SK-N-SH treated with all-trans-retinoic acid at 6 μM for 48 hours (cell line): Measurements from ENCODE around the gene FBXL17.

ENCODE experiments used
- ATAC-seq: fragments of 200-7000 bp; cut with Tn5 transposase; 3 replicates; pipeline ENCODE4 v1.9.1; 2020; ENCODE audit warnings: mild to moderate bottlenecking, moderate library complexity
- ARNTL ChIP-seq: fragments of 450-650 bp; formaldehyde crosslinking; IDR thresholded peaks from 2 replicates; pipeline ENCODE4 v1.5.0; 2020; ENCODE audit warnings: low read depth, mild to moderate bottlenecking, moderate library complexity, borderline replicate concordance
- BACH2 ChIP-seq: fragments of 250-450 bp; sonication (Bioruptor Pico); IDR thresholded peaks from 2 replicates; pipeline ENCODE4 v1.9.0; 2021; ENCODE audit warnings: mild to moderate bottlenecking, borderline replicate concordance
- CSDC2 ChIP-seq: fragments of 250-450 bp; sonication (Bioruptor Pico); IDR thresholded peaks from 2 replicates; pipeline ENCODE4 v1.5.0; 2020; ENCODE audit warnings: mild to moderate bottlenecking, moderate library complexity
- CSRNP3 ChIP-seq: fragments of 250-450 bp; sonication (Bioruptor Pico); IDR thresholded peaks from 2 replicates; pipeline ENCODE4 v1.5.1; 2021; ENCODE audit warnings: mild to moderate bottlenecking, moderate library complexity
- GLIS3 ChIP-seq: fragments of 250-450 bp; sonication (Bioruptor Pico); IDR thresholded peaks from 2 replicates; pipeline ENCODE4 v1.5.0; 2020; ENCODE audit warnings: mild to moderate bottlenecking, moderate library complexity
- ISL1 ChIP-seq: fragments of 250-450 bp; sonication (Bioruptor Pico); IDR thresholded peaks from 2 replicates; pipeline ENCODE4 v2.1.2; 2022; ENCODE audit warnings: mild to moderate bottlenecking, moderate library complexity
- OSR1 ChIP-seq: fragments of 250-450 bp; sonication (Bioruptor Pico); IDR thresholded peaks from 2 replicates; pipeline ENCODE4 v1.8.0; 2022; ENCODE audit warnings: moderate library complexity, mild to moderate bottlenecking, inconsistent platforms
- PATZ1 ChIP-seq: fragments of 250-450 bp; sonication (Bioruptor Pico); IDR thresholded peaks from 2 replicates; pipeline ENCODE4 v1.8.0; 2020; ENCODE audit warnings: mild to moderate bottlenecking, moderate library complexity, borderline replicate concordance
- POU6F1 ChIP-seq: fragments of 250-450 bp; sonication (Bioruptor Pico); IDR thresholded peaks from 2 replicates; pipeline ENCODE4 v1.8.0; 2021; ENCODE audit warnings: low read depth, mild to moderate bottlenecking, moderate library complexity, borderline replicate concordance
- PPARA ChIP-seq: fragments of 250-450 bp; sonication (Bioruptor Pico); IDR thresholded peaks from 2 replicates; pipeline ENCODE4 v1.5.0; 2020; ENCODE audit warnings: mild to moderate bottlenecking, borderline replicate concordance
- RARB ChIP-seq: fragments of 250-450 bp; sonication (Bioruptor Pico); IDR thresholded peaks from 2 replicates; pipeline ENCODE4 v1.8.0; 2021; ENCODE audit warnings: mild to moderate bottlenecking, moderate library complexity
- SNAI2 ChIP-seq: fragments of 250-450 bp; sonication (Bioruptor Pico); IDR thresholded peaks from 2 replicates; pipeline ENCODE4 v1.5.0; 2020; ENCODE audit warnings: mild to moderate bottlenecking, moderate library complexity
- TCF4 ChIP-seq: fragments of 250-450 bp; sonication (Bioruptor Pico); IDR thresholded peaks from 2 replicates; pipeline ENCODE4 v1.8.0; 2021; ENCODE audit warnings: mild to moderate bottlenecking, moderate library complexity, borderline replicate concordance
- TOX ChIP-seq: fragments of 250-450 bp; sonication (Bioruptor Pico); IDR thresholded peaks from 2 replicates; pipeline ENCODE4 v1.8.0; 2021; ENCODE audit warnings: mild to moderate bottlenecking, moderate library complexity, borderline replicate concordance
- ZFP3 ChIP-seq: fragments of 250-450 bp; sonication (Bioruptor Pico); IDR thresholded peaks from 2 replicates; pipeline ENCODE4 v1.5.0; 2020; ENCODE audit warnings: mild to moderate bottlenecking, moderate library complexity
- ZFP30 ChIP-seq: fragments of 450-650 bp; formaldehyde crosslinking; IDR thresholded peaks from 2 replicates; pipeline ENCODE4 v1.5.0; 2022; ENCODE audit warnings: mild to moderate bottlenecking, moderate library complexity
- ZNF565 ChIP-seq: fragments of 450-650 bp; formaldehyde crosslinking; conservative IDR thresholded peaks from 2 replicates; pipeline ENCODE4 v1.5.0; 2020; ENCODE audit warnings: low read depth, mild to moderate bottlenecking, moderate library complexity
- ZNF70 ChIP-seq: fragments of 450-650 bp; formaldehyde crosslinking; IDR thresholded peaks from 2 replicates; pipeline ENCODE4 v1.5.0; 2020; ENCODE audit warnings: mild to moderate bottlenecking, moderate library complexity
- ZNF8 ChIP-seq: fragments of 450-650 bp; formaldehyde crosslinking; IDR thresholded peaks from 2 replicates; pipeline ENCODE4 v1.5.0; 2020; ENCODE audit warnings: mild to moderate bottlenecking, moderate library complexity
- TF ChIP-seq, protein P1 (sequence below): fragments of 250-450 bp; sonication (Bioruptor Pico); IDR thresholded peaks from 2 replicates; pipeline ENCODE4 v1.5.1; 2020; ENCODE audit warnings: low read depth, mild to moderate bottlenecking, moderate library complexity
- TF ChIP-seq, protein P2 (sequence below): fragments of 250-450 bp; sonication (Bioruptor Pico); IDR thresholded peaks from 2 replicates; pipeline ENCODE4 v1.5.0; 2020; ENCODE audit warnings: mild to moderate bottlenecking, moderate library complexity

FBXL17 gene

GRCh38 chr5:108249095-108249784 lies 132.7 kb downstream of the FBXL17 start (continued):
- no peak for TF ChIP-seq SNAI2
- TF ChIP-seq ZFP30 (CRISPR knock-in tag) = no peak
- no peak for TF ChIP-seq OSR1
- no peak for TF ChIP-seq ZNF70 (CRISPR knock-in tag)
- no peak for TF ChIP-seq CSDC2 (CRISPR knock-in tag)

GRCh38 chr5:108238936-108239887 lies 142.7 kb downstream of the FBXL17 start:
- no peak for ATAC-seq
- TF ChIP-seq ISL1 (no peak), POU6F1 (CRISPR knock-in tag) (no peak), CSRNP3 (no peak), ZNF565 (no peak), TCF4 (CRISPR knock-in tag) (no peak), GLIS3 (CRISPR knock-in tag) (no peak), ZFP3 (CRISPR knock-in tag) (no peak), TOX (CRISPR knock-in tag) (no peak)
- TF ChIP-seq, protein P1, sequence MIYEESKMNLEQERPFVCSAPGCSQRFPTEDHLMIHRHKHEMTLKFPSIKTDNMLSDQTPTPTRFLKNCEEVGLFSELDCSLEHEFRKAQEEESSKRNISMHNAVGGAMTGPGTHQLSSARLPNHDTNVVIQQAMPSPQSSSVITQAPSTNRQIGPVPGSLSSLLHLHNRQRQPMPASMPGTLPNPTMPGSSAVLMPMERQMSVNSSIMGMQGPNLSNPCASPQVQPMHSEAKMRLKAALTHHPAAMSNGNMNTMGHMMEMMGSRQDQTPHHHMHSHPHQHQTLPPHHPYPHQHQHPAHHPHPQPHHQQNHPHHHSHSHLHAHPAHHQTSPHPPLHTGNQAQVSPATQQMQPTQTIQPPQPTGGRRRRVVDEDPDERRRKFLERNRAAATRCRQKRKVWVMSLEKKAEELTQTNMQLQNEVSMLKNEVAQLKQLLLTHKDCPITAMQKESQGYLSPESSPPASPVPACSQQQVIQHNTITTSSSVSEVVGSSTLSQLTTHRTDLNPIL (CRISPR knock-in tag) = no peak

DNA sequence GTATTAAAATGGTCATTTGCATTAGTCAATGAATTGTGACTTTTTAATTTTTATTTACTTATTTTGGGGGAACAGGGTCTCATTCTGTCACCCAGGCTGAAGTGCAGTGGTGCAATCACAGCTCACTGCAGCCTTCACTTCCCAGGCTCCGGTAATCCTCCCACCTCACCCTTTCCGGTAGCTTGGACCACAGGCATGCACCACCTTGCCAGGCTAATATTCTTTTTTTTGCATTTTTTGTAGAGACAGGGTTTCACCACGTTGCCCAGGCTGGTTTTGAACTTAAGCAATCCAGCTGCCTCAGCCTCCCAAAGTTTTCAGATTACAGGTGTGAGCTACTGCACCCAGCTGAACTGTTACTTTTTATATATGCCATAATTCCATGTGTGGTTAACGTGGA lies 143.4 kb downstream of the FBXL17 start:
- no peak for ATAC-seq
- TF ChIP-seq ZNF565 = no peak
- TF ChIP-seq TOX (CRISPR knock-in tag) = no peak

DNA sequence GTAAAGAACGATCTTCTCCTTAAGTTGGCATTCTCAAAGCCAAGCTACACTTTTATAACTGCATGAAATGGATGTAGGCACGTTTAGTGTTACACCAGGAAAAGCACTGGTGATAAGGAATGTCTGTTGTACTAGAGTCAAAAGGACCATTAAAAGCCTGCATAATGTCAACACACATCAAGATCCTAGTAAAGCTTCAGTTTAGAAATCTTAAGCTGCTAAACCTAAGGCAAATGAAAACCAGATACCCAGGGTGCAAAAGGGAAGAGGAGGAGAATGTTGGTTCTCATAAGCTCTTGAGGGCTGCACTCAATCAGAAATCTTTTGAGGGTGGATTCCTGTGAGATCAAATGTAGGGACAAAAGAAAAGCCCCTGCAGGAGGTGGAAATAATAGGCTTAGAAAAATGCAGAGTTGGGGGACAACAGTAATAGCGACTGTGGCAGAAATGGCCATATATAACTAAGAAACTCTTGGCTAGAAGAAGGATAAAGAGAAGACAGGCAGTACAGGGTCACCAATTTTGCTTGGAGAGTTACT lies 148.2 kb downstream of the FBXL17 start:
- TF ChIP-seq ARNTL (CRISPR knock-in tag) (no peak), RARB (no peak), ZFP3 (CRISPR knock-in tag) (no peak), ZFP30 (CRISPR knock-in tag) (no peak), CSDC2 (CRISPR knock-in tag) (no peak), ZNF8 (CRISPR knock-in tag) (no peak), BACH2 (CRISPR knock-in tag) (no peak), ISL1 (no peak), PPARA (CRISPR knock-in tag) (no peak), CSRNP3 (no peak), PATZ1 (CRISPR knock-in tag) (no peak), OSR1 (no peak), ZNF70 (CRISPR knock-in tag) (no peak)
- TF ChIP-seq, protein P2, sequence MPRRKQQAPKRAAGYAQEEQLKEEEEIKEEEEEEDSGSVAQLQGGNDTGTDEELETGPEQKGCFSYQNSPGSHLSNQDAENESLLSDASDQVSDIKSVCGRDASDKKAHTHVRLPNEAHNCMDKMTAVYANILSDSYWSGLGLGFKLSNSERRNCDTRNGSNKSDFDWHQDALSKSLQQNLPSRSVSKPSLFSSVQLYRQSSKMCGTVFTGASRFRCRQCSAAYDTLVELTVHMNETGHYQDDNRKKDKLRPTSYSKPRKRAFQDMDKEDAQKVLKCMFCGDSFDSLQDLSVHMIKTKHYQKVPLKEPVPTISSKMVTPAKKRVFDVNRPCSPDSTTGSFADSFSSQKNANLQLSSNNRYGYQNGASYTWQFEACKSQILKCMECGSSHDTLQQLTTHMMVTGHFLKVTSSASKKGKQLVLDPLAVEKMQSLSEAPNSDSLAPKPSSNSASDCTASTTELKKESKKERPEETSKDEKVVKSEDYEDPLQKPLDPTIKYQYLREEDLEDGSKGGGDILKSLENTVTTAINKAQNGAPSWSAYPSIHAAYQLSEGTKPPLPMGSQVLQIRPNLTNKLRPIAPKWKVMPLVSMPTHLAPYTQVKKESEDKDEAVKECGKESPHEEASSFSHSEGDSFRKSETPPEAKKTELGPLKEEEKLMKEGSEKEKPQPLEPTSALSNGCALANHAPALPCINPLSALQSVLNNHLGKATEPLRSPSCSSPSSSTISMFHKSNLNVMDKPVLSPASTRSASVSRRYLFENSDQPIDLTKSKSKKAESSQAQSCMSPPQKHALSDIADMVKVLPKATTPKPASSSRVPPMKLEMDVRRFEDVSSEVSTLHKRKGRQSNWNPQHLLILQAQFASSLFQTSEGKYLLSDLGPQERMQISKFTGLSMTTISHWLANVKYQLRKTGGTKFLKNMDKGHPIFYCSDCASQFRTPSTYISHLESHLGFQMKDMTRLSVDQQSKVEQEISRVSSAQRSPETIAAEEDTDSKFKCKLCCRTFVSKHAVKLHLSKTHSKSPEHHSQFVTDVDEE = no peak
- ATAC-seq = no peak
